Mucosa of stomach (tissue), 1 donor: Measurements from ENCODE around the gene SNX30.
"Not testable (repeated sequence)": the region's sequence is repeated elsewhere in the genome, so short reads cannot be mapped to it uniquely, and the experiment has no call there.

Source experiments
- H3K27me3 ChIP-seq: one replicate; pipeline ENCODE4 v1.7.0; 2013; ENCODE audit warnings: mild to moderate bottlenecking, low read length; ENCODE audit not compliant: control insufficient read depth, insufficient read depth
- H3K36me3 ChIP-seq: one replicate; pipeline ENCODE4 v1.7.0; 2013; ENCODE audit warnings: low read length; ENCODE audit not compliant: control insufficient read depth, insufficient read depth
- H3K4me1 ChIP-seq: one replicate; pipeline ENCODE4 v1.7.0; 2013; ENCODE audit warnings: mild to moderate bottlenecking, low read length; ENCODE audit not compliant: control insufficient read depth, insufficient read depth
- H3K4me3 ChIP-seq: one replicate; pipeline ENCODE4 v1.7.0; 2013; ENCODE audit warnings: low read length
- H3K9ac ChIP-seq: one replicate; pipeline ENCODE4 v1.7.0; 2013; ENCODE audit warnings: mild to moderate bottlenecking, low read length, moderate library complexity
- H3K9me3 ChIP-seq: one replicate; pipeline ENCODE4 v1.7.0; 2013; ENCODE audit warnings: mild to moderate bottlenecking, low read length, moderate library complexity; ENCODE audit not compliant: control insufficient read depth
- donor health status: Pancreatic carcinoma.

SNX30 gene, protein sequence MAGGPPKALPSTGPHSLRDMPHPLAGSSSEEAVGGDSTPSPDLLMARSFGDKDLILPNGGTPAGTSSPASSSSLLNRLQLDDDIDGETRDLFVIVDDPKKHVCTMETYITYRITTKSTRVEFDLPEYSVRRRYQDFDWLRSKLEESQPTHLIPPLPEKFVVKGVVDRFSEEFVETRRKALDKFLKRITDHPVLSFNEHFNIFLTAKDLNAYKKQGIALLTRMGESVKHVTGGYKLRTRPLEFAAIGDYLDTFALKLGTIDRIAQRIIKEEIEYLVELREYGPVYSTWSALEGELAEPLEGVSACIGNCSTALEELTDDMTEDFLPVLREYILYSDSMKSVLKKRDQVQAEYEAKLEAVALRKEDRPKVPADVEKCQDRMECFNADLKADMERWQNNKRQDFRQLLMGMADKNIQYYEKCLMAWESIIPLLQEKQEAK

DNA sequence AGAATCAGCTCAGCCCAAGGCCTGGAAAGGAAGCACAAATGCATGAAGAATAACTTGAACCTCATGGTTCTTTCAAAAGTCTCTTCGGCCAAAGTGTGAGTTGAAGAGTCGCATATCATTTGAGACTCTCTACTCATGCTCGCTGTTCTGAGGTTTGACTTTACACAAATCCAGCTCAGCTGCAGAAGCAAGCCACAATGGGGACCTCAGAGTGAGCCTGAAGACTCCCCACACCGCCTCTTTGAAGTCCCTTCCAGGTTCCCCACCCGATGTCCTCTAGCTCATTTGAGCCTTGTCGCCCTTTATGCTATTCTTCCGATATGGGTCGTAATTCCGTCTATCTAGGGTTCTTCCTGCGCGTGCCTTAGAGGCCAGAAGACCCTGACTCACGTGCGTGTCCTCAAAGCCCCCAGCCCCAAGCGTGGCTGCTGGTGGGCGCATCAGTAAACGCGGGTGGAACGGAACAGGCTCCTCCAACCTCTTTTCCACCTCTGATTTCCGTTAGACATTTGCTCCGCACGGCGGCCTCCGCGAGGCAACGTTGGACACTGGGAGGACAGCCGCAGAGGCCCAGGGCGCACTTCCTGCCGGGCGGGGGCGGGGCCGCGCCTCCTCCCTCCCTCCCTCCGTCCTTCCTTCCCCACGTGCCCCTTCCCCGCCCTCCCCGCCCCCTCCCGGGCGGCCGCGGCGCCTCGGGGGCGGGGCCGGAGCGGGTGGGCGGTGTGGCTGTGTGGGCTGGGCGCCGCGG, at the start of gene SNX30:
Gene SNX30, plus strand, starts transcription at position 745 of the 748 bp plus-strand sequence. CDS start 242 bp downstream, outside the sequence.
- Histone ChIP-seq H3K4me1 (peaks cover 38% of the 10 kb centered on the region), H3K4me3 (peak within 1 kb of the TSS; percentile 82), H3K36me3 (no peaks in the 10 kb centered on the region), H3K9me3 (no peaks in the 10 kb centered on the region), H3K27me3 (no peaks in the 10 kb centered on the region), H3K9ac (peak within 1 kb of the TSS; percentile 67)

- Histone ChIP-seq H3K27me3 (no peaks in the 10 kb centered on the region), H3K4me3 (no peak overlapping the region), H3K9me3 (no peaks in the 10 kb centered on the region), H3K4me1 (no peaks in the 10 kb centered on the region), H3K36me3 (no peaks in the 10 kb centered on the region), H3K9ac (no peak overlapping the region)
These were observed 47.3 kb upstream of the SNX30 start for GRCh38 chr9:112703304-112703703.

DNA sequence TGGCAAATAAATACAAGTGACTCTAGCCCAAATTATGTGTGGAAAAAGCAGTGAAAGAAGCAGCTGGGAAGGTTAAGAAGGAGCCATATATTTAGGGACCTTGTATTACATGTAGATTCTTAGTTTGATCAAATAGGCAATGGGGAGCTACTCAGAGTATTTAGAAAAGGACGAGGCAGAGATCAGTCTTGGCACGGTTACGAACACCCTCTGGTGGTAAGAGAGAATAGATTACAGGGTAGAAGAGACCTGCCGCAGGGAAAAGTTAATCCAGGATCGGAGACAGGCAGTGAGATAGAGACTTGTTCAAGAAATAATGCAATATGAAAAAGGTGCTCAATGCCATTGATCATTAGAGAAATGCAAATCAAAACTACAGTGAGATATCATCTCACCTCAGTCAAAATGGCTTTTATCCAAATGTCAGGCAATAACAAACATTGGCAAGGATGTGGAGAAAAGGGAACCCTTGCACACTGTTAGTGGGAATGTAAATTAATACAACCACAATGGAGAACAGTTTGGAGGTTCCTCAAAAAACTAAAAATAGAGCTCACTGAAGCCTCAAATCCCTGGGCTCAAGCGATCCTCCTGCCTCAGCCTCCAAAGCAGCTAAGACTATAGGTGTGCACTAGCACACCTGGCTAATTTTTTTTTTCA, 44.7 kb upstream of the SNX30 start:
- no peaks in the 10 kb centered on the region for H3K9me3 ChIP-seq
- no peaks in the 10 kb centered on the region for H3K4me1 ChIP-seq
- no peak overlapping the region for H3K4me3 ChIP-seq
- H3K9ac ChIP-seq: no peak overlapping the region
- H3K27me3 ChIP-seq: no peaks in the 10 kb centered on the region
- H3K36me3 ChIP-seq: no peaks in the 10 kb centered on the region

- no peaks in the 10 kb centered on the region for H3K27me3 ChIP-seq
- no peaks in the 10 kb centered on the region for H3K4me1 ChIP-seq
- no peak overlapping the region for H3K4me3 ChIP-seq
- H3K9me3 ChIP-seq: no peaks in the 10 kb centered on the region
- no peak overlapping the region for H3K9ac ChIP-seq
- H3K36me3 ChIP-seq: no peaks in the 10 kb centered on the region
These were observed 39.4 kb upstream of the SNX30 start for GRCh38 chr9:112711050-112711689.

- H3K9me3 ChIP-seq: no peaks in the 10 kb centered on the region
- H3K36me3 ChIP-seq: no peaks in the 10 kb centered on the region
- H3K9ac ChIP-seq: no peak overlapping the region
- no peak overlapping the region for H3K4me3 ChIP-seq
- no peaks in the 10 kb centered on the region for H3K27me3 ChIP-seq
- no peaks in the 10 kb centered on the region for H3K4me1 ChIP-seq
These were observed 37.9 kb upstream of the SNX30 start for GRCh38 chr9:112712678-112713077.

- no peaks in the 10 kb centered on the region for H3K27me3 ChIP-seq
- no peaks in the 10 kb centered on the region for H3K36me3 ChIP-seq
- H3K4me3 ChIP-seq: peak within 1 kb of the TSS; percentile 92
- no peaks in the 10 kb centered on the region for H3K9me3 ChIP-seq
- H3K9ac ChIP-seq: peak within 1 kb of the TSS; percentile 96
- no peaks in the 10 kb centered on the region for H3K4me1 ChIP-seq
These were observed 32.8 kb upstream of the SNX30 start, which contains the start of gene INIP for GRCh38 chr9:112717661-112718331. Gene INIP (minus strand): TSS chr9:112718117. CDS start chr9:112716485, 1,632 bp downstream.

DNA sequence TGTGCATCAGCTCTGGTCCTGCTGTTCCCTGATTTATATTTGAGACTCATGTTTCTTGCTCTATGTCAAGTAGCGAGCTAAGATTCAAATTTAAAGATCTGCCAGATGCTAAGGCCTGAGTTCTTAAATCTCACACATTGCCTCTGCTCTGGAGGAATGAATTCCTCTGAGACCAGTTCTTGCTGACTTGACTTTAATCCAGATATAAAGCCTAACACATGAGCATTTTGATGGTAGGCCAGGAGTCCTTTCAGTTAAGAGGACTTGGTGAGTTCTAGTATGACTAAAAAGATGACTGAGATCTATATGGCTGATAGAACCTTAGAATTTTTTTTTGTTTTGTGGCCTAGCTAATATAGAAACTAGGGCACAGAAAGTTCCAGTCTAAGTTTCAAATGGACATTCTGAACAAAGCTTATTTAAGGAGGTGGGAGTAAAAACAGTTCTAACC, 31.3 kb upstream of the SNX30 start:
- Histone ChIP-seq H3K9ac (no peak overlapping the region), H3K9me3 (no peaks in the 10 kb centered on the region), H3K4me1 (no peaks in the 10 kb centered on the region), H3K27me3 (no peaks in the 10 kb centered on the region), H3K36me3 (no peaks in the 10 kb centered on the region), H3K4me3 (no peak overlapping the region)

DNA sequence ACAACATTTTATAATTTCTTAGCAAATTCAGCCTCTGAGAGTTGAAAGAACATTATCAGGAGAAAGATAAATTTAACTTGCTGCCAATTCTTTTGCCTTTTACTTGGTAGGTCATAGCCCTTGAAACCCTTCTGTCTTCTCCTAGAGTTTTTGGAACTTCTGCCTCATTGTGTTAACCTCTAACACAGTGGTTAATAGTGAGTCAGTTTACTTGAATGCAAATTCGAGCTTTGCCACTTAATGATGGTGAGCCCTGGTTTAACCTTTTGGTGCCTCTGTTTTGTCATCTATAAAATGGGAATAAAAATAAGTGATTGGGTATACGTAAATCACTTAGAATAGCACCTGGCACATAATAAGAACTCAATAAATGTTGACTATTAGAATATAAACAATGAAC, 30.9 kb upstream of the SNX30 start:
- H3K27me3 ChIP-seq: no peaks in the 10 kb centered on the region
- no peak overlapping the region for H3K4me3 ChIP-seq
- no peak overlapping the region for H3K9ac ChIP-seq
- H3K36me3 ChIP-seq: no peaks in the 10 kb centered on the region
- H3K4me1 ChIP-seq: no peaks in the 10 kb centered on the region
- no peaks in the 10 kb centered on the region for H3K9me3 ChIP-seq

DNA sequence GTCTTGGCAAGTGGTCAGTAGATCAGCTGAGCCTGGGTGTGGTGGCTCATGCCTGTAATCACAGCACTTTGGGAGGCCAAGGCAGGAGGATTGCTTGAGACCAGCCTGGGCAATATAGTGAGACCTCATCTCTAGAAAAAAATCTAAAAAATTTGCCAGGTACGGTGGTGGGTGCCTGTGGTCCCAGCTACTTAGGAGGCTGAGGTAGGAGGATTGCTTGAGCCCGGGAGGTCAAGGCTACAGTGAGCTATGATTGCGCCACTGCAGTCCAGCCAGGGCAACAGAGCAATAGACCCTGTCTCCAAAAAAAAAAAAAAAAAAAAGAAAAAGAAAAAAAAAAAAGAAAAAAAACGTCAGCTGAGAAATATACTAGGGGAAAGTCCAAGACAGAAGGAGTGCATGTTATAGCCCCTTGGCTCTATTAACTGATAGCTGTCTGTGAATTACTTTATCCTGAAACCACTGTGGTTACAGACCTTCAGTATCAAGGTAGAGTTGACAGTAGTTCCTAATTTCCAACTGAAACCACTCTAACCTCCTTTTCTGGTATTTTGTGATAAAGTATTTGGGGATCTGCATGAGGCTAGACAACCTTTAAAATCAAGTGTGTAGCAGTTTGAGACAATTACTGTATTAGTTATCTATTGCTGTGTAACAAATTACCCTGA, 30.3 kb upstream of the SNX30 start:
- H3K27me3 ChIP-seq: no peaks in the 10 kb centered on the region
- no peaks in the 10 kb centered on the region for H3K4me1 ChIP-seq
- H3K4me3 ChIP-seq: no peak overlapping the region
- no peaks in the 10 kb centered on the region for H3K9me3 ChIP-seq
- H3K9ac ChIP-seq: no peak overlapping the region
- no peaks in the 10 kb centered on the region for H3K36me3 ChIP-seq

DNA sequence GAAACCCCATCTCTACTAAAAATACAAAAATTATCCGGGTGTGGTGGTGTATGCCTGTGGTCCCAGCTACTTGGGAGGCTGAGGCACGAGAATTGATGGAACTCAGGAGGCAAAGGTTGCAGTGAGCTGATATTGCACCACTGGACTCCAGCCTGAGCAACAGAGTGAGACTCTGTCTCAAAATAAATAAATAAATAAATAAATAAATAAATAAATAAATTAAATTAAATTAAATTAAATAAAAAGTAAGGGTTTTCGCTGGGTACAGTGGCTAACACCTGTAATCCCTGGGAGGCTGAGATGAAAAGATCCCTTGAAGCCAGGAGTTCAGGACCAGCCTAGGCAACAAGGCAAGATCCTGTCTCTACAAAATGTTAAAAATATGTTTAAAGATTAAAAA, 27.8 kb upstream of the SNX30 start:
- not testable (repeated sequence) for H3K4me3 ChIP-seq, H3K27me3 ChIP-seq, H3K4me1 ChIP-seq, H3K9me3 ChIP-seq, H3K36me3 ChIP-seq, H3K9ac ChIP-seq

DNA sequence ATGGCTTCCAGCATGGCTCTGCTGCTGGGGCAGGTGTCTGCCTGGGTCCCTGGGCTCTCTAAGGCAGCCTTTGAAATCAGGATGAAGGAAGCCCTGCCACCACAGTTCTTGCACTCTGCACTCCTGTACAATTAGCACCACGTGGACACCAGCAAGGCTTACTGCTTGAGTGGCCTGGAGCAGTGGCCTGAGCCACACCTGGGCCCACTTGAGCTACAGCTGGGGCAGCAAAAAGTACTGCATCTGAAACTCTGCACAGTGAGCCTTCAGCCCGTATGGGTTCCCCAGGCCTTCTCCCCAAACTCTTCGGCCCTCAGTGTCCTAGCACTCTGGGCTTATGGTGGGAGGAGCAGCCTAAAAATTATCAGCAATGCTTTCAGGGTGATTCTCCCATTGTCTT, 24.6 kb upstream of the SNX30 start:
- Histone ChIP-seq H3K4me3 (no peak overlapping the region), H3K4me1 (no peaks in the 10 kb centered on the region), H3K9me3 (no peaks in the 10 kb centered on the region), H3K9ac (no peak overlapping the region), H3K36me3 (no peaks in the 10 kb centered on the region), H3K27me3 (no peaks in the 10 kb centered on the region)
